WI38 (cell line): ENCODE results near the gene HECTD4.

Experiments used
- H3K4me3 ChIP-seq: 2 replicates; pipeline ENCODE4 v1.5.1; 2011; ENCODE audit warnings: low read depth, mild to moderate bottlenecking, control low read depth, low read length
- CTCF ChIP-seq: IDR thresholded peaks from 2 replicates; pipeline ENCODE4 v1.5.1; 2012; ENCODE audit warnings: low read depth, mild to moderate bottlenecking, control low read depth, low read length

Gene HECTD4

GRCh38 chr12:112122823-112123690 is 259.2 kb downstream of the HECTD4 start:
- TF ChIP-seq CTCF: no peak
- peak overlapping the region; percentile 9; the same call in 1 of the 2 replicates for H3K4me3 ChIP-seq

GRCh38 chr12:112121780-112122565 is 260.3 kb downstream of the HECTD4 start:
- H3K4me3 ChIP-seq: no peak overlapping the region
- no peak for TF ChIP-seq CTCF

GRCh38 chr12:112117685-112118084 is 264.5 kb downstream of the HECTD4 start:
- no peak overlapping the region for H3K4me3 ChIP-seq
- no peak for TF ChIP-seq CTCF

GRCh38 chr12:112116232-112117060 is 265.8 kb downstream of the HECTD4 start:
- TF ChIP-seq CTCF: no peak
- H3K4me3 ChIP-seq: no peak overlapping the region

- TF ChIP-seq CTCF: no peak
- no peak overlapping the region for H3K4me3 ChIP-seq
These were observed 266.8 kb downstream of the HECTD4 start for GRCh38 chr12:112115259-112116045.

GRCh38 chr12:112112409-112113133 is 269.7 kb downstream of the HECTD4 start:
- no peak overlapping the region for H3K4me3 ChIP-seq
- no peak for TF ChIP-seq CTCF
